Psoas muscle (tissue), 8 donors: Measurements from ENCODE around the gene JOSD2. TPM values are rescaled to one million over a fixed set of nuclear protein-coding genes. Genes with fewer than 3 reads are reported as not detected.

Experiments
- ATAC-seq, 4 donors: fragments of 200-7000 bp; cut with Tn5 transposase; one replicate each; pipeline ENCODE4 v1.9.1; 2020; ENCODE audit warnings: moderate library complexity in 3 of 4, mild to moderate bottlenecking in 2 of 4
- DNase-seq, 2 donors: peaks; one replicate each; pipeline ENCODE4 v3.0.0-alpha.2; 2020
- H3K27ac ChIP-seq: fragments of 200-600 bp; one replicate; pipeline ENCODE4 v1.8.0; 2022
- H3K27me3 ChIP-seq, 3 donors: fragments of 200-600 bp in 1 of 3; one replicate each; pipeline versions ENCODE4 v1.6.1 to v1.8.0; 2013 to 2022; ENCODE audit warnings: low read length in 2 of 3, mild to moderate bottlenecking in 2 of 3, moderate library complexity in 1 of 3; ENCODE audit not compliant: insufficient read depth in 3 of 3
- H3K36me3 ChIP-seq, 2 donors: fragments of 200-600 bp in 1 of 2; one replicate each; pipeline versions ENCODE4 v1.6.1 to v1.8.0; 2013 to 2022; ENCODE audit warnings: low read depth in 1 of 2, mild to moderate bottlenecking in 1 of 2, moderate library complexity in 1 of 2; ENCODE audit not compliant: insufficient read depth in 1 of 2
- H3K4me1 ChIP-seq: fragments of 200-600 bp; one replicate; pipeline ENCODE4 v1.8.0; 2022
- H3K4me3 ChIP-seq: fragments of 200-600 bp; one replicate; pipeline ENCODE4 v1.8.0; 2022; ENCODE audit warnings: mild to moderate bottlenecking
- H3K9me3 ChIP-seq: fragments of 200-600 bp; one replicate; pipeline ENCODE4 v1.8.0; 2022
- CTCF ChIP-seq: fragments of 200-600 bp; IDR thresholded peaks from one replicate; pipeline ENCODE4 v1.8.0; 2022; ENCODE audit warnings: antibody characterized with exemption
- WGBS, 3 donors: extraction: QIAGEN DNeasy Blood & Tissue Kit; methylation state at CpG; one replicate each; pipeline versions ENCODE4 v1.1.6 to v1.1.7; 2013; 5-methylcytosine and 5-hydroxymethylcytosine counted together
- intact Hi-C, 2 donors: fragments of 100-400 bp; cut with DNase I; formaldehyde crosslinking; loops; one replicate each; pipeline versions ENCODE4 v1.11.0 to v1.14.2; 2022
- polyA plus RNA-seq, 3 donors: library from polyadenylated mRNA; stranded (reverse); fragments of 200-250 nt; gene quantifications; one replicate each; pipeline ENCODE4 v1.2.3, GENCODE V29; 2013
- total RNA-seq, 4 donors: library from RNA; stranded (reverse); fragmentation: NEBNext Ultra II Directional in 2 of 4; extraction: Animal tissue kit (Norgen Biotek cat#: 25700) in 2 of 4; gene quantifications; one replicate each; pipeline versions ENCODE4 v1.2.1 to v1.2.4, GENCODE V29; 2021 to 2023
- donor health status: healthy with polysubstance abuse.
- donor health status: DM: no; HTN: no; CAD: no; lungs with moderate emphysema.
- donor health status: Bipolar disorder and iron deficiency.
- donor health status: healthy.
- donor health status: DM: yes; HTN: yes; CAD: no.
- donor health status: DM: no; HTN: no; CAD: no.
- donor health status: DM: no; HTN: no; CAD: no.
- donor health status: DM: yes; HTN: yes; CAD: no.

Gene JOSD2
- total and polyA plus RNA-seq, 7 donors, result 28.5 to 87.2 (median 41.0) TPM

GRCh38 chr19:50537769-50538230 is 26.8 kb upstream of the JOSD2 start:
- Histone ChIP-seq H3K27ac (no peak overlapping the region), H3K9me3 (no peaks in the 10 kb centered on the region), H3K27me3 (peaks cover 0 to 12% (median 0%) of the 10 kb centered on the region in 3 donors), H3K4me1 (no peaks in the 10 kb centered on the region), H3K4me3 (no peak overlapping the region), H3K36me3 (no peaks in the 10 kb centered on the region)
- ATAC-seq (peak; percentile 60 to 93 (median 84)), DNase-seq (peak; percentile 74 to 81)
- intact Hi-C loops, result loop anchor here in 1 of 2 donors (5.0 kb wide), 1 partner anchor 245 kb away; no protein-coding TSS in a partner anchor
- WGBS, 3 donors, result 16 to 21% (median 17%) methylated on average over 15 of the region's 15 CpGs
- TF ChIP-seq CTCF, result peak; percentile 69

GRCh38 chr19:50537306-50537685 is 26.3 kb upstream of the JOSD2 start:
- ATAC-seq (peak in 1 of 4 donors; percentile 7), DNase-seq (no peak)
- intact Hi-C loops, result loop anchor here in 1 of 2 donors (5.0 kb wide), 1 partner anchor 245 kb away; no protein-coding TSS in a partner anchor
- no peak overlapping the region for H3K4me3 ChIP-seq
- 31 to 60% (median 34%) methylated on average over 18 of the region's 18 CpGs for whole genome bisulfite sequencing, 3 donors
- no peaks in the 10 kb centered on the region for H3K4me1 ChIP-seq
- no peak for TF ChIP-seq CTCF
- no peaks in the 10 kb centered on the region for H3K36me3 ChIP-seq
- no peak overlapping the region for H3K27ac ChIP-seq
- H3K27me3 ChIP-seq, result peaks cover 0 to 17% (median 1%) of the 10 kb centered on the region in 3 donors
- no peaks in the 10 kb centered on the region for H3K9me3 ChIP-seq

GRCh38 chr19:50536662-50537305 is 25.8 kb upstream of the JOSD2 start:
- Histone ChIP-seq H3K9me3 (no peaks in the 10 kb centered on the region), H3K27ac (no peak overlapping the region), H3K36me3 (no peaks in the 10 kb centered on the region), H3K27me3 (peaks cover 0 to 19% (median 3%) of the 10 kb centered on the region in 3 donors), H3K4me3 (no peak overlapping the region), H3K4me1 (no peaks in the 10 kb centered on the region)
- intact Hi-C loops, result loop anchor here in 1 of 2 donors (5.0 kb wide), 1 partner anchor 246 kb away; no protein-coding TSS in a partner anchor
- 40 to 63% (median 49%) methylated on average over 16 of the region's 16 CpGs for WGBS, 3 donors
- no peak for DNase-seq
- ATAC-seq, result no peak
- TF ChIP-seq CTCF, result no peak

- DNase-seq, result no peak
- no peak overlapping the region for H3K27ac ChIP-seq
- 76 to 82% (median 79%) methylated on average over 9 to 11 of the region's 11 CpGs for WGBS, 3 donors
- TF ChIP-seq CTCF, result no peak
- intact Hi-C loops, result loop anchor here in 1 of 2 donors (5.0 kb wide), 1 partner anchor 247 kb away; no protein-coding TSS in a partner anchor
- no peaks in the 10 kb centered on the region for H3K9me3 ChIP-seq
- no peaks in the 10 kb centered on the region for H3K36me3 ChIP-seq
- no peaks in the 10 kb centered on the region for H3K4me1 ChIP-seq
- no peak for ATAC-seq
- H3K27me3 ChIP-seq, result peaks cover 0 to 28% (median 5%) of the 10 kb centered on the region in 3 donors
- no peak overlapping the region for H3K4me3 ChIP-seq
Measured at GRCh38 chr19:50535672-50536187, 24.7 kb upstream of the JOSD2 start.
